Measurements from ENCODE around the gene CHCHD6.

DNA sequence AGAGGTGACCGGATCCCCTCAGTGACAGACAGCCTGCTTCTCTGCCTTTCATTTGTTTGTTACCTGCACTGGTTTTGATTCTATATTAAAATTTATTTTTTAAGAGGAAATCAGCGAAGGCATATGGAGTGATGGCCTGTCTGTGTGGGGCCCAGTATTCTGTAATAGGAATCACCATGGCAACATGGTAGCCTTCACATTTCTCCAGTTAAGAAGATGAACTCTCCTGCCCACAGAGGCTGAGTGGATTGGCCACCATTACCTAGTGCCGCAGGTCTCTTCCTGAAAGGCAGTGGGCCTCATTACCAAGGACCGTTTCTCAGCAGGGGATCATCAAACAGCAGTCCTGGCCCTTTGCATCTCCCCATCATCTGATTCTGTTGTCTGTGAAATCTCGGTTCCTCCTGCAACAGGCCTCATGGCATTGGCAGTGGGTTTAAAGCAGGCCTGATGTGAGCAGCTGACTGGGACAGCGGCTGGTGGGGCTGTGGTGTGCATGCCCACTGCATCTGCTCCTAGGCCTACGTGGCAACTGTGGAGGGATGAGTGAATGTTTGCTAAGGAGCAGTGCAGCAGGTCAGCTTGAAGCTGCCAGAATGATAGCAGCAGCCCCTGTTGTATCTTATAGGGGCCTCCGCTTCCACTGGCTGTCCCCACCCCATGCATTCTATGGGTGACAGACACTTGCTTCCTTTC is 114.5 kb downstream of the CHCHD6 start:
- TF ChIP-seq POLR2AphosphoS5 (IDR thresholded peaks at IDR 0.05) = no peak
- no peak for TF ChIP-seq EZH2 (IDR thresholded peaks at IDR 0.05; ENCODE audit: borderline replicate concordance, insufficient read depth, low read length, poor library complexity, severe bottlenecking)

Data from neural cell (in vitro differentiated cells).